Measurements from ENCODE around the gene RNF144A.

Gene RNF144A

DNA sequence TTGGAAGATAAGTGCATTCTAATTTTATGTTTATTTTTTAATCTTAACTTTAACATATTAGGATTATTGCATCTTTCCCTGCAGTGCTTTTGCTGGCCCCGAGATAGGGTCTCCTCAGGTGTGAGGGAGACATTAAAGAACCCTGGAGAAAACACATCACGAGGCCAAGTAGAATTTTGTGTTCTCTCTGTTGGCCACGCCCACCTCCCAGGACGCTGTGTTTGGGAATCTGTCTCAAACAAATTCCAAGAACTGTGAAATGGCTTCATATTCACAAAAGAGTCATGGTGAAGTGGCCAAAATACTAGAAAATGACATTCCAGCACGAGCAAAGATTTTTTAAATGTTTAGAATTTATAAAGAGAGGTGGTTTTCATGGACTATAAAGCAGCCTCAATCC lies 27.3 kb downstream of the RNF144A start:
- Histone ChIP-seq H3K9ac (ENCODE audit: low read length) (no peak overlapping the region), H3K27me3 (ENCODE audit: control insufficient read depth, insufficient read depth, low read length) (no peaks in the 10 kb centered on the region), H3K36me3 (ENCODE audit: control insufficient read depth, insufficient read depth, low read length) (no peaks in the 10 kb centered on the region), H3K4me1 (ENCODE audit: control insufficient read depth, insufficient read depth, low read length) (no peaks in the 10 kb centered on the region), H3K9me3 (ENCODE audit: control insufficient read depth, low read length) (no peaks in the 10 kb centered on the region), H3K4me3 (ENCODE audit: low read length) (no peak overlapping the region)

DNA sequence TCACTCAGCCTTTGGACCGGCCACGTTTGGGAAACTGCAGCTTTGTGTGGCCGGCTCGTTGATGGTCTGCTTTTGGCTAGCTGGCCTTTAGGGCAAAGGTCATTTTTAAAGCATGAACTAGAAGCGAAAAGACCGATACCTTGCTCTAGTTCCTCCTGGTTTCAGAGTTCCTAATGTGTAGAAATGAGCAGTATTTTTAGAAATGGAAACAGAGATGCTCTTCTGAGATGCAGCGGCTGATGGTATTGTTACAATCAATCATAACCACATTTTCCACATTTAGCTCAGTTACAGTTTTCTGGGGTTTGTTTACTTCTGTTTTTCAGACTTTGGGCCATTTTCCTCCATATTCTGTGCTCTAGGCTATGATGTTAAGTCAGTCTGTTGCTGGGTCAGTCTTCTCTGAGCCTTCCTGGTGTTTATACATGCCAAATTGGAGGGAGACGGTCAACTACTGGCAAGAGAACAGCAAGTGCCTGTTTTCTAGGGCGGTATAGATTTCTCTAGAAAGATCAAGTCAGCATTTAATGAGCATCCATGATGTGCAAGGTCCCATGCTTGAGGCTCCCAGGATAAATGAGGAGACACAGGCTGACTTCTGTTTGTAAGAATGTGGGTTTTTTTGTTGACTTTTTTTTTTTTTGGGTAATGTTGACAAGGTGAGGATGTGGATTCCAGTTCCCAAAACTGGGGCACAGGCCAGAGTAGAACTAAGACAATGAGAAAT lies 28.0 kb downstream of the RNF144A start:
- Histone ChIP-seq H3K4me3 (ENCODE audit: low read length) (no peak overlapping the region), H3K9me3 (ENCODE audit: control insufficient read depth, low read length) (no peaks in the 10 kb centered on the region), H3K27me3 (ENCODE audit: control insufficient read depth, insufficient read depth, low read length) (no peaks in the 10 kb centered on the region), H3K4me1 (ENCODE audit: control insufficient read depth, insufficient read depth, low read length) (no peaks in the 10 kb centered on the region), H3K9ac (ENCODE audit: low read length) (no peak overlapping the region), H3K36me3 (ENCODE audit: control insufficient read depth, insufficient read depth, low read length) (no peaks in the 10 kb centered on the region)

DNA sequence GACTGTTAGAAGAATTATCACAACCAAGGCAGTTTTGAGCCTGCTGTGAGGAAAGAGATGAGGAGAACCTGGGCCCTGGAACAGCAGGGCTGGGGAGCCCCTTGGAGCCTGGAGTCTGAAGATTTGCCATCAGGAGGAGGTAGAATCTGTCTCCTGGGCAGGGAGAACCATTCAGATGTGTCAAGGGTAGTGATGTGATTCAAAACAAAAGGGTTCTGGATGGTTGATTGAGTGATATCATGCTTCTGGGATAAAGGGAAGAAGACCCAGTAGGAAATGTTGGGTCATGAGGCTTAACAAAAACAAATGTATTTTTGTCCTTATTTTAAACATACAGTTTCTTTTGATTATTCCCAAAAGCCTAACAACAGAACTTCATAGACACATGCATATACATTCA lies 28.6 kb downstream of the RNF144A start:
- no peak overlapping the region for H3K9ac ChIP-seq (ENCODE audit: low read length)
- H3K9me3 ChIP-seq (ENCODE audit: control insufficient read depth, low read length) = no peaks in the 10 kb centered on the region
- no peak overlapping the region for H3K4me3 ChIP-seq (ENCODE audit: low read length)
- no peaks in the 10 kb centered on the region for H3K4me1 ChIP-seq (ENCODE audit: control insufficient read depth, insufficient read depth, low read length)
- no peaks in the 10 kb centered on the region for H3K27me3 ChIP-seq (ENCODE audit: control insufficient read depth, insufficient read depth, low read length)
- H3K36me3 ChIP-seq (ENCODE audit: control insufficient read depth, insufficient read depth, low read length) = no peaks in the 10 kb centered on the region

DNA sequence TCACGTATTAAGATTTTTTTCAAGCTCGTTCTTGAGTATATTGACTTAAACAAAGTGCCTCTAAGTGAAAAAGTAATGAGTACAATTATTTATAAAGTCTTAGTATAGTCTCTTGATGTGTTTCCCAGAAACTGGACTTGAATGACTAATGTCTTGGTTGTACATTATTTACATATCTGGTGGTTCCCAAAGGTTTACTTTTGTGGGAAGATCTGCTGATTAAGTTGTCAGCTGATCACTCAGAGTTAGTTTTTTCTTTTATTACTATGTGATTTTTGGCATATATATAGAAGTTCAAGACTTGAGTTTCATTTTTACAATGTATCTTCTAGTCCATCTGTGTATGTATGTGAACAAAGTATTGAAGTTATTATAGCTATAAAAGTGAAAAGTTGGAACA lies 29.5 kb downstream of the RNF144A start:
- Histone ChIP-seq H3K4me3 (ENCODE audit: low read length) (no peak overlapping the region), H3K9ac (ENCODE audit: low read length) (no peak overlapping the region), H3K27me3 (ENCODE audit: control insufficient read depth, insufficient read depth, low read length) (no peaks in the 10 kb centered on the region), H3K9me3 (ENCODE audit: control insufficient read depth, low read length) (no peaks in the 10 kb centered on the region), H3K4me1 (ENCODE audit: control insufficient read depth, insufficient read depth, low read length) (no peaks in the 10 kb centered on the region), H3K36me3 (ENCODE audit: control insufficient read depth, insufficient read depth, low read length) (no peaks in the 10 kb centered on the region)

DNA sequence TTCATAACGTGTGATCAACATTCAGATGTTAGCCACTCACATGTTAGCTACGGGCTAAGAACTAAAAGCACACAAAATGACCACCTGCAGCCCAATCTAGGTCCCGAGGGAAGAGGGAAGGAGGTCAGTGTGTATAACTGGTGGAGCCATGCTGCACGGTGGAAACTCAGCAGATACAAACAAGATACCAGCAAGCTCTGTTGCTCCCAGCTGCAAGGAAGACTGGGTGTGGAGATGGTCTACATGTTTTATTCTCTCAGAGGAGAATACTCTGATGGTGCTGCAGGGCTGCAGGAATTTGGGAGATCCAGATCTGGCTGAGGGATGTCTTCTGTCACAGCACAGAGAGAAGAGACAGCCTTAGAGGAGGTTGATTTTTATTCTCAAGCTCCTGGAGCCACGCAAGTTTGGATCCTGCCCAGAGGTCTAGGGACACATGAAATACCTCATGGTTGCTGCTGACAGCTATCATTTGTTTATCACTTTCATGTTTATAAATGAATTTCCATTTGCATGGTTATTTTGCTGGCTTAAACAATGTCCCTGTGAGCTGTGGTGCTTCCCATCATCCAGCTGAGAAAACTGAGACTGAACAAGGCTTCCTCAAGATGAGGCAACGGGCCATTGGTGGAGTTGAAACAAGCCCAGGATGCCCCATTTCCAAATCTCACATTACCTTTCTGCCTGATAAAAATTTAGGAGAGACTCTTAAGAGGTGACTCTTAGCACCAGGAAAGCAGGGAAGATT lies 30.9 kb downstream of the RNF144A start:
- no peaks in the 10 kb centered on the region for H3K27me3 ChIP-seq (ENCODE audit: control insufficient read depth, insufficient read depth, low read length)
- H3K9ac ChIP-seq (ENCODE audit: low read length) = no peak overlapping the region
- no peaks in the 10 kb centered on the region for H3K4me1 ChIP-seq (ENCODE audit: control insufficient read depth, insufficient read depth, low read length)
- H3K9me3 ChIP-seq (ENCODE audit: control insufficient read depth, low read length) = no peaks in the 10 kb centered on the region
- no peak overlapping the region for H3K4me3 ChIP-seq (ENCODE audit: low read length)
- H3K36me3 ChIP-seq (ENCODE audit: control insufficient read depth, insufficient read depth, low read length) = no peaks in the 10 kb centered on the region

DNA sequence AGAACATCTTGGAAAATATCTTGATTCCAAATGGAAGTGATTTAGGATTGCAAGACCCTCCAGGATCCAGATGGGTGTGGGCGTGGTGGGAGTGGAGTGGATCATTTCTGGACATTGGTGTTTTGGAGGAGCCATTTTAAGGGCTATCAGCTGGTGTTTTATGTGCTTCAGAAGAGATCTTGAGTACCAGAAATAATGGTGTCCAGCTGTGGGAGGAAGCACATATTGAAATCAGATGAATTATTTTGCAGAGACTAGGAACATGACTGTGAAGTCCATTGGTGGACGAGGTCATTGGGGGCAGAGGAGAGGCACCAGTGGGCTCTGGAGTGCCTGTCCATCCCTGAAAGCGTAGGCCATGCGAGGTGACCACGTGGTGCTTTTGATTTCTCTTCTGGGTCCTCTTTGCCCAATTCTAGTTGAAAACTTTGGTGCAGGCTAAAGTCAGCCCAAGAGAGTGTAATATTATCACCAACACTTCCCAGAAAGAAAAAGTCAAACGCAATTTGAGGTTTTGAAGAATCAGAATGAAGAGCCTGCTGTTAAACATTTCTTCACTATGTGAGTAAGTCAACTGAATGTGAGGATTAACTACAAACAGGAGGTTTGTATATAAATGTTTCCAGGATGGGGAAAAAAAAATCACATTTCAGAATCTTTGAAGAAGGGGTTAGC lies 31.6 kb downstream of the RNF144A start:
- H3K4me1 ChIP-seq (ENCODE audit: control insufficient read depth, insufficient read depth, low read length) = no peaks in the 10 kb centered on the region
- no peaks in the 10 kb centered on the region for H3K36me3 ChIP-seq (ENCODE audit: control insufficient read depth, insufficient read depth, low read length)
- H3K27me3 ChIP-seq (ENCODE audit: control insufficient read depth, insufficient read depth, low read length) = no peaks in the 10 kb centered on the region
- H3K9me3 ChIP-seq (ENCODE audit: control insufficient read depth, low read length) = no peaks in the 10 kb centered on the region
- no peak overlapping the region for H3K4me3 ChIP-seq (ENCODE audit: low read length)
- no peak overlapping the region for H3K9ac ChIP-seq (ENCODE audit: low read length)

DNA sequence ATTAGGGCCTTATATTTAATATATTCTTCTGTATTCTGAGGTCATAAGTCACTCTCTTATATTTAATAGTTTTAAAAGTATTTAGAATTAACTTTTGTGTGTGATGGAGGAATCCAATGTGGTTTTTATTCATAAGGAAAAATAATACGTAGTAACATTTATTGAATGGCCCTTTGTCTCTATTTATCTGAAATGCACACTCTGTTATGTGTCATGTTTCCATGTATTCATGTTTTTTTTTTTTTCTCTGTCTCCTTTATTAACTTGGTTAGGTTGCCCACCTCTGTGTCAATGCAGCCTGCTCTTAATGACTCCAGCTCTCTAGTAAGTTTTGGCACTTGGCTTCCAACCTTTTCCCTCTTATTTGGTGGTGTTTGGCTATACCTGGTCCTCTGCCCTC lies 33.8 kb downstream of the RNF144A start:
- Histone ChIP-seq H3K36me3 (ENCODE audit: control insufficient read depth, insufficient read depth, low read length) (no peaks in the 10 kb centered on the region), H3K9ac (ENCODE audit: low read length) (no peak overlapping the region), H3K27me3 (ENCODE audit: control insufficient read depth, insufficient read depth, low read length) (no peaks in the 10 kb centered on the region), H3K9me3 (ENCODE audit: control insufficient read depth, low read length) (no peaks in the 10 kb centered on the region), H3K4me3 (ENCODE audit: low read length) (no peak overlapping the region), H3K4me1 (ENCODE audit: control insufficient read depth, insufficient read depth, low read length) (no peaks in the 10 kb centered on the region)

DNA sequence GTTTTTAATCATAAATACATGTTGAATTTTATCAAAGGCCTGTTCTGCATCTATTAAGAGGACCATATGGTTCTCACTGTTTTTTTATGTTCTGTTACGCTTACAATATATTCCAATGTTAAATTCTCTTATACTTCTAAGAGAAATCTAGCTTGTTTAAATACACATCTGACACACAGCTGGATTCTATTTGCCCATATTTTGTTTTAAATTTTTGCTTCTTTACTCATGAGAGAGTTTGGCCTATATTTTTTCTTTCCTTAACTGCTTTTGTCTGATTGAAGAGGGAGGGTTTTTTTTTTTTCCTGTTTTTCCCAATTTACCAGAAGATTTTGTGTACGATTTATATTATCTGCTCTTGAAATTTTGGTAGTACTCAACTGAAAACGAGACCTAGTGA lies 34.9 kb downstream of the RNF144A start:
- no peak overlapping the region for H3K9ac ChIP-seq (ENCODE audit: low read length)
- H3K4me1 ChIP-seq (ENCODE audit: control insufficient read depth, insufficient read depth, low read length) = no peaks in the 10 kb centered on the region
- no peaks in the 10 kb centered on the region for H3K9me3 ChIP-seq (ENCODE audit: control insufficient read depth, low read length)
- no peaks in the 10 kb centered on the region for H3K36me3 ChIP-seq (ENCODE audit: control insufficient read depth, insufficient read depth, low read length)
- H3K27me3 ChIP-seq (ENCODE audit: control insufficient read depth, insufficient read depth, low read length) = no peaks in the 10 kb centered on the region
- H3K4me3 ChIP-seq (ENCODE audit: low read length) = no peak overlapping the region

DNA sequence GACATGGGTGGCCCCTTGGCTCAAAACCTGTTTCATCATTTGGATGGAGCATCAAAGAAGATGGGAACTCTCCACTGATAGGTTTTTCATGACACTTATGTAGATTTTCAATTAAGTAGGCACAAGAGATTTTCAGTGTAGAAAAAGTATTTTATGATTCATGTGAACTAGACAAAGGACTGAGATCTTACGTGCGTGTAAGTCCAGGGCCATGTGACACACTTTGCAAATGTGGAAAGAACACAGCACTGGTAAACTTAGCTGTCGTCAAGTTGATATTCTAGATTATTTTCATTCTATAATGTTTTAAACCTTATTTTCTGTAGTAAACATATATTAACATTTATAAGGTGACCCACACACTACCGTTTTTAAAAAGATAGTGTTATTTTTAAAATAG lies 37.4 kb downstream of the RNF144A start:
- Histone ChIP-seq H3K9me3 (ENCODE audit: control insufficient read depth, low read length) (no peaks in the 10 kb centered on the region), H3K4me3 (ENCODE audit: low read length) (no peak overlapping the region), H3K4me1 (ENCODE audit: control insufficient read depth, insufficient read depth, low read length) (no peaks in the 10 kb centered on the region)

DNA sequence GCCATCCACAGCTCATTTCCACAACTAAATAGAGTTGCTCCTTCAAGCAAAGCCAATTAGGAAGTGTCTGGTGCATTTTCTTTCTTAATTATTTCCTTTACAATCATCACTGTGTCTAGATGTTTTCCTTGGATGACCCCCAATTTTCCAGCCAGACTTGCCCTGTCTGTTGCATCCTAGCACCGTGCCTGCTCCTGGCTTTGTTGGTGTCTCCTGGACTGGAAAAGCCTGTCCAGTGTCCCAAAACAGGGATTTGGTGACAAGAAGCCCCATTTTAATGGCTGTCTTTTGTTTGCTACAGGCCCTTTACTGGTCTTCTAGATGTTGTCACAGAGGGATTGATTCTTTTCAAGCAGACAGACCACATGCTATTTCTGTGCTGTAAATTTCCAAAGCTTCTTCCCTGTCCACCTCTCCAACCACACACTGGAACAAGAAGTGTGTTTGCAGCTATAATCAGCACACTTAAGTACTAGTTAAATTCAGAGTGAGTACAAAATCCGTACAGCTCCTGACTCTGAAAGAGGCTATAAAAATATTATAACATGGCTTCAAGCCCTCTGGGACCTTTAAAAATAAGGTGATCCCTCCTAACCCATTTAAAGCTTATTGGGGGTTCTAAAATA lies 38.4 kb downstream of the RNF144A start:
- H3K9ac ChIP-seq (ENCODE audit: low read length) = no peak overlapping the region
- H3K36me3 ChIP-seq (ENCODE audit: control insufficient read depth, insufficient read depth, low read length) = no peaks in the 10 kb centered on the region
- H3K4me3 ChIP-seq (ENCODE audit: low read length) = no peak overlapping the region
- no peaks in the 10 kb centered on the region for H3K27me3 ChIP-seq (ENCODE audit: control insufficient read depth, insufficient read depth, low read length)
- no peaks in the 10 kb centered on the region for H3K4me1 ChIP-seq (ENCODE audit: control insufficient read depth, insufficient read depth, low read length)
- no peaks in the 10 kb centered on the region for H3K9me3 ChIP-seq (ENCODE audit: control insufficient read depth, low read length)

More for the DNA sequence above, 37.4 kb downstream of the RNF144A start:
- H3K27me3 ChIP-seq (ENCODE audit: control insufficient read depth, insufficient read depth, low read length) = no peaks in the 10 kb centered on the region
- H3K36me3 ChIP-seq (ENCODE audit: control insufficient read depth, insufficient read depth, low read length) = no peaks in the 10 kb centered on the region
- no peak overlapping the region for H3K9ac ChIP-seq (ENCODE audit: low read length)

DNA sequence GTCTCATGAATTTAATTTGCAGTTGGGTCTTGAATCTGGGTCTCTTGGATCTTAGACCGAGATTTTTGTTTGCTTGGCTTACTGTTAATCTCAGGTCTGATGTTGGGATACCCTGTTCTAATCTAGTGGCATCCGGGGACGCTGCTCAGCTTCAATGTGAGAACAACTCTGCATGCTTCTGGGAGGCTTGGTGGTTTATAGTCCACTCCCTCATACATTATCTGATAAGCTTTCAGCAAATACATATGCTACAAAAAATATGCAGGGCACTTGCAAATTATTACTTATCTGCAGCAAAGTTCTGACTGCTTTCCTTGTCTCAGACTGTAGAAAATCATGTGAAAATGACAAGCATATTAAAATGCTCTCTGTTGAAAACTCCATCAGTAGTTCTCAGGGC lies 39.4 kb downstream of the RNF144A start:
- H3K4me1 ChIP-seq (ENCODE audit: control insufficient read depth, insufficient read depth, low read length) = no peaks in the 10 kb centered on the region

More for the DNA sequence above, 39.4 kb downstream of the RNF144A start:
- Histone ChIP-seq H3K9me3 (ENCODE audit: control insufficient read depth, low read length) (no peaks in the 10 kb centered on the region), H3K4me3 (ENCODE audit: low read length) (no peak overlapping the region), H3K27me3 (ENCODE audit: control insufficient read depth, insufficient read depth, low read length) (no peaks in the 10 kb centered on the region), H3K36me3 (ENCODE audit: control insufficient read depth, insufficient read depth, low read length) (no peaks in the 10 kb centered on the region), H3K9ac (ENCODE audit: low read length) (no peak overlapping the region)

Measured in mucosa of stomach (tissue), 1 donor.